ENCODE results near the gene ZBTB20. TPM values are rescaled to one million over a fixed set of nuclear protein-coding genes. Genes with fewer than 3 reads are reported as not detected.

ZBTB20 gene
- total and polyA plus RNA-seq, 8 donors = 0.15 to 149 (median 38.5) TPM

DNA sequence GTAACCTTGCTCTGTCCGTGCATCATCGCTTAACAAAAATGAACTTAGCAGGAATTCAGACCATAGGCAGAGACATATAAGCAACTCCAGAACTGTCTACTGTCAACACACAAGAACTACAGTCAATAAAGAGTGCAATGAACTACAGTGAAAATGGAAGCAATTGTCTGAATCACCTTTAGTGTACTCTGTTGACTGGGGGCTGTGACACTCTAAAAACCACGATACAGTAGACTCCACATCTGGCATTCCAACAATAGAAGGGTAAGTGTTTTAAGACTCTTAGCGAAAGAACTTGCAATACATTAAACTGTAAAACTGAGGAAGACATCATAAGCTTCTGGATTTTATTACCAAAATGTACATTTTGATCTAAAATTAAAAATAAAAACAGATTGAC lies 347.3 kb downstream of the ZBTB20 start:
- H3K4me1 ChIP-seq = peaks cover 0 to 3% (median 0%) of the 10 kb centered on the region in 4 donors
- no peaks in the 10 kb centered on the region for H3K27me3 ChIP-seq
- no peaks in the 10 kb centered on the region for H3K36me3 ChIP-seq
- no peaks in the 10 kb centered on the region for H3K9me3 ChIP-seq
- DNase-seq = no peak
- no peak overlapping the region for H3K27ac ChIP-seq
- intact Hi-C loops (cut with DNase I; ENCODE audit: low total_unique reads) = no loop called here
- TF ChIP-seq POLR2A (IDR thresholded peaks at IDR 0.05) (no peak), EP300 (IDR thresholded peaks at IDR 0.05) (no peak), POLR2AphosphoS5 (IDR thresholded peaks at IDR 0.05) (no peak)
- TF ChIP-seq, protein P1, sequence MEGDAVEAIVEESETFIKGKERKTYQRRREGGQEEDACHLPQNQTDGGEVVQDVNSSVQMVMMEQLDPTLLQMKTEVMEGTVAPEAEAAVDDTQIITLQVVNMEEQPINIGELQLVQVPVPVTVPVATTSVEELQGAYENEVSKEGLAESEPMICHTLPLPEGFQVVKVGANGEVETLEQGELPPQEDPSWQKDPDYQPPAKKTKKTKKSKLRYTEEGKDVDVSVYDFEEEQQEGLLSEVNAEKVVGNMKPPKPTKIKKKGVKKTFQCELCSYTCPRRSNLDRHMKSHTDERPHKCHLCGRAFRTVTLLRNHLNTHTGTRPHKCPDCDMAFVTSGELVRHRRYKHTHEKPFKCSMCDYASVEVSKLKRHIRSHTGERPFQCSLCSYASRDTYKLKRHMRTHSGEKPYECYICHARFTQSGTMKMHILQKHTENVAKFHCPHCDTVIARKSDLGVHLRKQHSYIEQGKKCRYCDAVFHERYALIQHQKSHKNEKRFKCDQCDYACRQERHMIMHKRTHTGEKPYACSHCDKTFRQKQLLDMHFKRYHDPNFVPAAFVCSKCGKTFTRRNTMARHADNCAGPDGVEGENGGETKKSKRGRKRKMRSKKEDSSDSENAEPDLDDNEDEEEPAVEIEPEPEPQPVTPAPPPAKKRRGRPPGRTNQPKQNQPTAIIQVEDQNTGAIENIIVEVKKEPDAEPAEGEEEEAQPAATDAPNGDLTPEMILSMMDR (IDR thresholded peaks at IDR 0.05) = no peak
- H3K4me3 ChIP-seq = no peak overlapping the region
- WGBS, 5 donors = 93 to 96% (median 95%) methylated on average over 4 of the region's 4 CpGs

DNA sequence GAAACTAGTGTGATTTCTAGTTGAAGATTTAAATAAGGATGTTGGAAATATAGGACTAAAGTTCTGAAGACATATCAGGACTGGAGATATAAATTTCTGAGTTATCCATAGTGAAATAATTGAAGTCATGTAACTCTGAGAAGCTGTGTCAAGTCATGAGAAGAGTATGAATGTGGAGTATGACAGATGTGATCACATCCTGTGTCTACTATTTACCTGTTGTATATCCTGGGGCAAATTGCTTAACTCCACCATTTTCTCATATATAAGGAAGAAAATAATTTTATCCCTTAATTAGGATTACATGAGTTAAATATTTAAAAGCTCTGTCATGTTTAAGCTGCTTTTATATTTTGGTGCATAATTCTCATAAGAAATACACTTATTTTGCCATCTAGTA lies 350.3 kb downstream of the ZBTB20 start:
- H3K36me3 ChIP-seq = no peaks in the 10 kb centered on the region
- no peak for TF ChIP-seq EP300 (IDR thresholded peaks at IDR 0.05)
- no peak for TF ChIP-seq POLR2AphosphoS5 (IDR thresholded peaks at IDR 0.05)
- TF ChIP-seq, protein P1 (IDR thresholded peaks at IDR 0.05) = no peak
- no peak for TF ChIP-seq POLR2A (IDR thresholded peaks at IDR 0.05)
- H3K4me1 ChIP-seq = peaks cover 0 to 11% (median 0%) of the 10 kb centered on the region in 4 donors
- H3K4me3 ChIP-seq = no peak overlapping the region
- H3K27me3 ChIP-seq = no peaks in the 10 kb centered on the region
- H3K27ac ChIP-seq = no peak overlapping the region
- no peaks in the 10 kb centered on the region for H3K9me3 ChIP-seq
- DNase-seq = no peak
- intact Hi-C loops (cut with DNase I; ENCODE audit: low total_unique reads) = no loop called here

DNA sequence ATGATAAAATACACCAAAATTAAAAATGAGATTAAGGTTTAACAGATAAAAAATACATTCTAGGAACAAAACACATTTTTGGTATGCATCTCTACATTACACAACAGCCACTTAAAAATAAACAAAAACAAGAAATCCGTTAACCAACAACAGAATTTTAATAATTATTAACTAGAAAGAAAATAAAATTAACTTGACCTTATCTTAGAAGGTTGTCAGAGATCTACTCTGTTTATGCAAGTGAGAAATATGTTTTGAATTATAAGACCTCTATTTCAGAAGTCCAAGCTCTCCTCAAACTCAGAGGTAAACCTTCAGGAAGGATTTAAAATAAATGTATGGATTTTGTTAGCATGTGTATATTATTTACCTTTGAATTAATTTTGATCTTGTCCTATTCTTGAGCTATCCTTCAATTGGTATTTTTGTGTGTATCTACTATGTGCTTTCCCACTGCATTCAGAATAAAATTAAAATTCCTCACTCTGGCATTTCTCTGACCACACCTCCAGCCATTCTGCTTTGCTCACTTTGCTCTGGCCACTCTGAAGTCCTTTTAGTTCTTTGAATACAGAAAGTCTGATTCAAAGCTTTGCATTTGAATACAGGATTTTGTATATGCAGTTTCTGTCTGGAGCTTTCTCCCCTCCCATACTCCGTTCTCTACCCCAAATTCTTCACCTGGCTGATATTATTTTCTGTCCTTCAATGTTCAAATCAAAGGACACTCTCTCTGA lies 352.0 kb downstream of the ZBTB20 start:
- Histone ChIP-seq H3K4me1 (peaks cover 0 to 14% (median 0%) of the 10 kb centered on the region in 4 donors), H3K27ac (no peak overlapping the region), H3K9me3 (no peaks in the 10 kb centered on the region), H3K27me3 (no peaks in the 10 kb centered on the region), H3K36me3 (no peaks in the 10 kb centered on the region), H3K4me3 (no peak overlapping the region)
- no peak for DNase-seq
- intact Hi-C loops (cut with DNase I; ENCODE audit: low total_unique reads) = no loop called here
- 72 to 85% (median 80%) methylated on average over 2 of the region's 2 CpGs for WGBS, 5 donors
- TF ChIP-seq EP300 (IDR thresholded peaks at IDR 0.05) (no peak), POLR2A (IDR thresholded peaks at IDR 0.05) (no peak), POLR2AphosphoS5 (IDR thresholded peaks at IDR 0.05) (no peak)
- TF ChIP-seq, protein P1 (IDR thresholded peaks at IDR 0.05) = no peak

DNA sequence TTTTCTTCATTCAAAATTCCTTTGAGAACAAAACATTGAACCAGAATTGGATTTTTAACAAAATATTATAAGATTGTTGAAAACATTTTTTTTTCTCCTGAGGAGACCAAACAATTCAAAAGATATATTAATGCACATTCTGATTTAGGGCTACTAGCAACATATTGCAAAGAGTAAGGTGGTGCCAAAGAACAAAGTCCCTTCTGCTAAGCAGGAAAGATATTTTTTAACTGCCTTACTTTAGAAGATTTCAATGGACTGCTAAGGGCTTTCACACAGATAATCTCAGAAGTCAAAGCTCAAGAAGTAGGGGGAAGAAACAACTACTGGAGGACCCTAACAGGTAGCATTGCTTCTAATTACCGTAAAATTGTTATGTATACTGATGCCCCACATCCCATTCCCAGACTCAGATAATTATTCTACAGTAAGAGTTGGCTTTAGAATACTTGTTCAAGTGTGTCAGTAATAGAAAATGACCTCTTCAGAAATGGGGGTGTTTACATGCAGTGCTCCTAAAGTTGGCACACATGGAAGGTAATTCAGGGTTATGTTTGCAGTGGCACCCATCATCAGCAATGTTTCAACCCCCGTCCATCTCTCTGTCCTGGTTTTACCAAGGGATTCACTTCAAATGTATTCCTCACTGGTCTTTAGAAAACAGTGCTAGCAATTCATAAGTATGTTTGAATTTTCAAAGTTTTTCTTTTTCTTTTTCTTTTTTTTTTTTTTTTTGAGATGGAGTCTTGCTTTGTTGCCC lies 354.7 kb downstream of the ZBTB20 start:
- Histone ChIP-seq H3K4me3 (no peak overlapping the region), H3K27ac (no peak overlapping the region), H3K4me1 (peaks cover 0 to 14% (median 0%) of the 10 kb centered on the region in 4 donors), H3K27me3 (no peaks in the 10 kb centered on the region), H3K9me3 (no peaks in the 10 kb centered on the region), H3K36me3 (no peaks in the 10 kb centered on the region)
- no peak for TF ChIP-seq EP300 (IDR thresholded peaks at IDR 0.05)
- TF ChIP-seq POLR2A (IDR thresholded peaks at IDR 0.05) = no peak
- peak in 1 of 2 donors; percentile 6 for DNase-seq
- WGBS, 5 donors = 83 to 98% (median 94%) methylated on average over 2 of the region's 2 CpGs
- intact Hi-C loops (cut with DNase I; ENCODE audit: low total_unique reads) = no loop called here

All from stomach (tissue), 9 donors.